SH-SY5Y (cell line): ENCODE measurements around the gene BCL11A.

Experiments
- GATA2 ChIP-seq: IDR thresholded peaks from 2 replicates; pipeline ENCODE4 v1.6.1; 2011; ENCODE audit warnings: mild to moderate bottlenecking, low read depth, low read length
- GATA3 ChIP-seq: IDR thresholded peaks from 2 replicates; pipeline ENCODE4 v1.6.1; 2011; ENCODE audit warnings: low read depth, mild to moderate bottlenecking, low read length, moderate library complexity

- TF ChIP-seq GATA3 (no peak), GATA2 (no peak)
These were observed 129.2 kb downstream of the BCL11A start for GRCh38 chr2:60424233-60424632.
